Iris pigment epithelial cell (primary cell): ENCODE measurements around the gene FCN3.

Source experiments
- DNase-seq: peaks from one replicate; pipeline ENCODE4 v3.0.0-alpha.2; 2011; ENCODE audit warnings: low read depth

Gene FCN3

DNA sequence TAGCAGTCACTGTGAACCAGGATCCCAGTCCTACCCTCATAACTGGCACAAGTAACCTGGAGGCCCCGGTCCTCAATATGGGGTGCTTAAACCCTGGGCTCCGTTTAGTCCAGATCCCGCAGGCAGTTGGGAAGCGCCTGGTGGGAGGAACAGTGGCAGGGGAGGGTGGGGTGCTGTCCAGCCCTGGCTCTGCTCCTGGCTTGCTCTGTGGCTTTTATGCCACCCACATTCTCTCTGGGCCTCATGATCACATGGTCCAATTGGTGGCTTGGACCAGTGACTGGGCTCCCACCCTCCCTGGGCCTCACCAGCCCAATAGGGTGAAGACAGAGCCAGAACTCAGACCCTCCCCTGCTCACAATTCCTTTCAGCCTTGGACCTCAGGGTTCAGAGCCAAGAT, 5.6 kb upstream of the FCN3 start:
- no peak for DNase-seq

DNA sequence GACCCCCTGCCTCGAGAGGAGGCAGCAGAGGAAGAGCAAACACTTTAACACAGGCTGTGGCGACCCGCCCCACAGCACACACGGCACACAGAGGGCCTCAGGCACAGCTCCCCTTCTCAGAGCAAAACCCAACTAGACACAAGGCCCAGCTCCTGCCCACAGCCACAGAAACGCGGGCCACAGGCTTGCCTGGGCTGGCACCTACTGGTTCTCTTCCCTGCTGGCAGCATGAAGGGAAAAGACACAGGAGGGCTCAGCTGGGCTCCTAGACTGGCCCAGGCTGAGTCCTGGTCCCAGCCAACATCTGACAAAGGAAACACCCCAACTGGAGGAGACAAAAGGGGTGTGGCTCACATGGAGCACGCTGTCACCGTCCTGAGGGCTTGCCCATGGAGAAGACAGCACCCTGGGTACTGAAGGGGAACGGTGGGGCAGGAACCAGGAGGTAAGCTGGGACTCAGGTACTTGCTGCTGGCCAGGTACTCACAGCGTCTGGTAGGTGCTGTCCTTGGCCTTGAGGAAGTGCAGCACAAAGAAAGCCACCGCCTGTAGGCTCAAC, 5.0 kb upstream of the FCN3 start:
- DNase-seq = no peak

DNA sequence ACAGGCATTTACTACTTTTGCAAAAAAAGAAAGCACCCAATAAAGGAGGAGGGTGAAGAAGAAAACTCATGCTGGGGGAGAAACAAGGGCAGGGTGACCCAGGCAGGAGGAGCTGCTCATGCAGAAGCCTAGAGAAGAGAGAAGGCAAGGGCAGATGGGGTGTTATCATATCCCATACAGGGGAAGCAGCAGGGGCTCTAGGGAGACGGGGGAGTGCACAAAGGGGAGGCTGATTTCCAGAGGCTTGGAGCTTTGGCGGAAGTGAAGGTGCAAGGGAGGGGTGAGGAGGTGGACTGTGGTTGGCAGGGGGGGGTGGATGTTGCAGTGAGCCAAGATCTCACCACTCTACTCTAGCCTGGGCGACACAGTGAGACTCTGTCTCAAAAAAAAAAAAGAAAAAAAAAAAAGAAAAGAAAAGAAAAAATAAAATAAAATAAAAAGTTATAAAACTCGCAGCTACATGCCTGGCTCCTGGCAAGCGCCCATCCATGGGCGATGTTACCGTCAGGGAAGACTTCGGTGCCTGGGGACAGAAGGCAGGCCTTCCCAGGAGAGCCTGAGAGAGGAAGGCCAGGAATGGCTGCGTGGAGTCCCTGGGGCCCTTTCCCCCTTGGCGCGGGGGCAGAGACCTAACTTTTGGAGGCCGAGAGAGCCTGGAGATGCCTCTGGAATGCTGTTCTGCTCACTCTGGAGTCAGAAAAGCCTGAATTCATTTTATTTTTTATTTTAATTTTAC, 3.3 kb upstream of the FCN3 start:
- DNase-seq = no peak

DNA sequence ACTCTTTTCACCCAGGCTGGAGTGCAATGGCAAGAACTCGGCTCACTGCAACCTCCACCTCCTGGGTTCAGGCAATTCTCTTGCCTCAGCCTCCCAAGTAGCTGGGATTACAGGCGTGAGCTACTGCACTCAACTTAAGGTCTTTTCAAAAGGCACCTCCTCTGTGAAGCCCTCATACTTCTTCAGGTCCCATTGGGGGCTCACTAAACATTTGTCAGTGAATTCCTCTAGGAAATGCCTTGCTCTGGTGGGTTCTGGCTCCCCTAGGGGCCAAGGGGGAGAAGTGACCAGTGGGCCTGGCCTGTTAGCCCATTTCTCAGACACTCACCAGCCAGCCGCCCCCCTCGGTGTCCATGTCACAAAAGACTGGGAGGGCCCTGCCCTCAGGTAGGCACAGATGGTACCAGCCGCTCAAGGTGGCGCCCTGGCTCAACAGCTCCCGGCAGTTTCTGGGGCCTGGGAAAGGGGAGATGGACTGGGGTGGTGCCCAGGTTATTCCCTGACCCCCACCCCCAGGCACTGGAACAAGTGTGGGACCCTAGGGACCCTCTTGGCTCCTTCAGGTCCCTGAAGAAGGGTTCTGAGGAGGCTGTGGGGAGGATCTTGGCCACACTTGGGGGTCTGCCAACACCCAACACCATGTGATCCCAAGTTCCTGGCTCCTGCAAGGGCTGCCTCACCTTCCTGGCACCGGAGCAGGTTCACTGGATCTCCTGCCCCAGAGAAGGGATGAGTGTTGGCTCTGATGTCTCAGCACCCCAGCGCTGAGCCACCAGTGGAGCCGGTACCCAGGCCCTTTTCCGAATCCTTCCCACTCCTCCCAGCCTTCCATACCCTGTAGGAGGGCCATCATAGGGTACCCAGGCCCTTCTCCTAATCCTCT, 1.6 kb downstream of the FCN3 start:
- no peak for DNase-seq

DNA sequence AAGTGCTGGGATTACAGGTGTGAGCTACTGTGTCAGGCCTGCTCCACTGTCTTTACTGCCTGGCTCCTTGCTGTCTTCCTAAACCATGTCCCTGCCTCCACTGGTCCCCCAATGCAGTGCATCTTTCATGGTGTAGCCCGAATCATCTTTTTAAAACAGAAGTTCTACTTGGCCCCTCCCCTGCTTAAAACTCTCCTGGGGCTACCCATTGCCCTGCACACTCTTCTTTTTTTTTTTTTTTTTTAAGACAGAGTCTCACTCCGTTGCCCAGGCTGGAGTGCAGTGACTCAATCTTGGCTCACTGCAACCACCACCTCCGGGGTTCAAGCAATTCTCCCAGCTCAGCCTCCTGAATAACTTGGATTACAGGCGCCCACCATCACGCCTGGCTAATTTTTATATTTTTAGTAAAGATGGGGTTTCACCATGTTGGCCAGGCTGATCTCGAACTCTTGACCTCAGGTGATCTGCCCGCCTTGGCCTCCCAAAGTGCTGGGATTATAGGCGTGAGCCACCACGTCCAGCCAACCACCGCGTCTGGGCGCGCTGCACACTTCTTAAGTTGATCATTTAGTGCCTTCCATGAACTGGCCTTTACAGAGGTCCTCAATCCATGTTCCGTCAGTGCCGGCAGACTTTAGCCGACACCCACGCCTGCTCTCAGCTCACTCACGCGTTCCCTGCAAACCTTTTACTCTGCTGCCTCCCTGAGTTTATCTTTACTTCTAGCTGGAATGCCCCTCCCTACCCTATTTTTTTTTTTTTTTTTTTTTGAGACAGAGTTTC, 2.4 kb downstream of the FCN3 start:
- no peak for DNase-seq

DNA sequence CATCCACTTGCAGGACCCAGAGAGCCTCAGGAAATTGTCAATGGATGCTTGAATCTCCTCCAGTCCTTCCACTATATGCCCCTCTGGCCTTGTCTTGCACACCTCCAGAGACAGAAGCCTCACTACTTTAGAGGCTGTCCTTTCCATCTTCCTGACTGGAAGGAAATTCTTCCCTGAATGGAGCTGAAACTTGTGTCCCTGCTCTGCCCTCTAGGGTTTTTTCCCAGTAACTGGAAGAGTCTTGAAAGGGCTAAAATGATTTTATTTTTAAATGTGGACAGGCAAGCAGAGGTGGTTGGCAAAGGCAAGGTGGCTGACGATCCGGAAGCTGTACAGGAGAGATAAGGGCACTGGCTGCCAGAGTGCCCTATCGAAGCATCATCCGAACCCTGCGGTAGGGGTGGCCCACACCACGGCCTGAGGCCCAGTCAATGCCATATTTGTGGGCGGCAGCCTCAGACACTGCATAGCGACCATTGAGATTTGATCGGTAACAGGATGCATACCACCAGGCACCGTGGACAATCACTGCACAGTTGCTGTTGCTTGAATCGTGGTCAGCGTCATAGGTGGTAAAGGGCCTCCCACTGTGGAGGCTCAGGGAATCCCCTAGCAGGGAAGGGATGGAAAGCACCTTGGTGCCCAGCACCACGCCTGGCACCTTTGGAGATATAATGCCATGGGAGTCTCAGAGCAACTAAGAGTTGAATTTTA, 5.6 kb downstream of the FCN3 start:
- DNase-seq = peak; percentile 33

DNA sequence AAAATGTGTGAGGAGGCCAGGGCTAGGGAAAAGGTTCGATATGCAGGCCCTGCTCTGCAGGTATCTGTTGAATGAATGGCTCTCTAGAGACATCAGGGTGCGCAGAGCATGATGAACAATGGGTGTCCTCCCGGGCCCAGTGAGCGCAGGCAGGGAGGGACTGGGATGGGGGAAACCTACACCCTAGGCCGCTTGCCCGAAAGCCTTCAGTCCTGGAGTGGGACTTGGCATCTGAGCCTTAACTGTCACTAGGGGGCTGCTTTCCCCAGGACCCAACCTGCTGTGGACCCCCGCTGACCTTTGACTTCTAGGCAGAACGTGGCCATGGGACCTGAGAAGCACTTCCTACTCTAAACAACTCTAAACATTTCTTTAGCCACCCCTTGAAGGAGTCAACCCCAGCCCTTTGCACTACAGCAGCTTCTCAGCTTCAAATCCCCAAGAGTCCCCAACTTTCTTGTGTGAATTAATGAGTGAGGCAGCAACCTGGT, 7.4 kb downstream of the FCN3 start:
- DNase-seq = no peak

DNA sequence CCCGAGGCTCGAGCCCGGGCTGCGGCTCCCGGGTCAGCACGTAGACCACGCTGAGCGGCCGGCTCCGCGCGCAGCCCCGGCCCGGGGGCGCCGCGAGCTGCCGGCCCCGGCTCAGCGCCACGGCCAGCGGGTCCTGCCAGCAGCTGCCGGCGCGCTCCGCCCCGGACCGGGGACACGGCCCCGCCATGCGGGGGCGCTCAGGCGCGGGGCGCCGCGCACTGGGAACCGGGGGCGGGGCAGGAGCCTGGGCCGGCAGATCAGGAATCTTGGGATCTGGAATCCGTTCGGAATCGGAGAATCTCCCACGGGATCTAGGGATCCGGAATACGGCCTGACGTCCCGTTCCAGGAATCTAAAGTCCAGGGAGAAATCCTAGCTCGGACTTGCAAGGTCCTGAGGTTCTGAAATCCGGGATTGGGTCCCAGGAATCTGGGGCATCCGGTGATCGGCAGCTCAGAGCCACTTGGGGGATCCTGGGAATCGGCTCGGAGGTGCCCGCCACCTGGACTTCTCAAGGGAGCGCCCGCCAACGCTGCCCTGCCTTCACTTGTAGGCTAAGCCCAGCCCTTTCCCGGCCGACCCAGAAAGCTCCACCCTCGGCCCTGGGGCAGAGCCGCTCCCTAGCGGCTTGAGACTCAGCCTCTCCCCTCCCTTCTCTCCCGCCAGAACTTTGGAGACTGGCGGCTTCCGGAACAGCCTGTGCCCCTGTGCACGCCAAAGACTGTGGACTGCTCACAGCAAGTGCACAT, 8.0 kb downstream of the FCN3 start, which contains the start of gene MAP3K6:
Gene MAP3K6 (minus strand): TSS at position 551 of the 749 bp plus-strand sequence. CDS start 364 bp downstream, at position 187.
- peak; percentile 74 for DNase-seq

DNA sequence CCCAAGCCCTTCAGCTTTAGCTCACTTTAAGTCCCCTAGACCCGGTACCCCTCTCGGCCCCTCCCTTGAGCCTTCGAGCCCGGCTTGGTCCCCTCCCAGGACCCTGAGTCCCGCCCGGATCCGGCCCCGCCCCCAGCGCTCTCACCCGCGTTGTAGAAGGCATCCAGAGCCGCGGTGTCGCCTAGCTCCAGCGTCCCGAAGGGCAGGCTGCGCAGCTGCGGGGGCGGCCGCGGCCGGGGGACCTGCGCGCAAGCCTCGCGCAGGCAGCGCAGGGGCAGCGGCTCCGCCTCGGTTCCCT, 8.6 kb downstream of the FCN3 start:
- DNase-seq = peak; percentile 61

DNA sequence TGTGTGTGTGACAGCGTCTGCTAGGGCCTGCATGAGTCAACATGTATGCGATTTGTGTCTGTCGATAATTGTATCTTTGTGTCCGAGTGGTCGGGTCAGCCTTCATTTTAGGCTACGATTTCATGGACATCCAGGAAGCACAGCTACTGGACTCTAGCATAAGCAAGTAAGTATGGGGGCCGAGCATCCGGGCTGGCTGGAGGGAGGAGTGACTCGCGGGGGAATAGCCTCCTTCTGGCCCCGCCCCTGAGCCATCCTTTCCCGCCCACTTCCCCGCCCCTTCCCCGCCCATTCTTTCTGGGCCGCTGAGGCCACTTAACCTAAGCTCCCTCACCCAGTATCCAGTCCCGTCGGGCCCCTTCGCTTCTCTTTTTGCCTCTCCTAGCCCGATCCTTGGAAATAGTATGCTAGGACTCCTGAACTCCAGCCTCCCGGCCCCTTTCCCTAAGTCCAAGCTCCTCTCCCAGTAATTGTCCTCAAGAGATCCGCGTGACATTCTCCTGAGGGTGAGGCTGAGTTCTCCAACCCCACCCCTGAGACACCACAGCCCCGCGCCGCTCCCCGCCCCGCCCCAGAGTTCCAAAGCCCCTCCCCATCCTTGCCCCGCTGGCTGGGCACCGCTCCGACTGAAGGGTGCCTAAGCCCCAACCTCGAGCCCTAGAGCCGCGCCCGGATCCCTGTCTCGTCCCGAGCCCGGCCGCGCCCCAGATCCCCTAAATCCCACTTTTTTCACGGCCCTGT, 9.1 kb downstream of the FCN3 start:
- DNase-seq = peak; percentile 90

DNA sequence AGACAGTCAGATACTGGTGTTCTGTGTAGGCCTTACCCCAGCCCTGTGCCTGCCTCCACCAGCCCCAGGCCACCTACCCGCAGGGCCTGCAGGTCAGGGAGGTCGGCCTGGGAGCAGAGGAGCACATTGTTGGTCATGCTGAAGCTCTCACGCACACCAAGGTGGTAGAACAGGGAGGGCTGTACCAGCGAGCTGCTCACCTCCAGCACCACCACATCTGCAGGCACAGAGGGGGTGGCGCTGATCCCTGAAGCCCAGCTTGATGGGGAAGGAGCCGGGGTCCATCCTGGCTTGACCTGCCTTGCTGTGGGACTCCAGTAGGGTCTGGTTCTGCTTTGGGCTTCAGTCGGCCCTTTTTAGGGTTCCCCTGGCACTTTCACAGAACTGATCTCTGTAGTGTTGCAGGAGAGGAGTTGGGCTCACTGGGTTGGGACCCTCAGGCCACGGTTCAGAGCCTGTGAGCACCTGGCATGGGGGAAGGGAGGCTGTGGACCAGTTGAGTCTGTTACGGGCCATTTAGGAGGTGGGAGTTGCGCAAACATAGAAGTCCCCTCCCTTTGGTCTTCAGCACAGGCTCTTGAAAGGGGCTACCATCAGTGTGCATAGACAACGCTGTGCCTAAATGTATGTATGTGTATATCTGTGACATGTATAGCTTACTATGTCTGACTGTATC, 9.8 kb downstream of the FCN3 start:
- DNase-seq = no peak

DNA sequence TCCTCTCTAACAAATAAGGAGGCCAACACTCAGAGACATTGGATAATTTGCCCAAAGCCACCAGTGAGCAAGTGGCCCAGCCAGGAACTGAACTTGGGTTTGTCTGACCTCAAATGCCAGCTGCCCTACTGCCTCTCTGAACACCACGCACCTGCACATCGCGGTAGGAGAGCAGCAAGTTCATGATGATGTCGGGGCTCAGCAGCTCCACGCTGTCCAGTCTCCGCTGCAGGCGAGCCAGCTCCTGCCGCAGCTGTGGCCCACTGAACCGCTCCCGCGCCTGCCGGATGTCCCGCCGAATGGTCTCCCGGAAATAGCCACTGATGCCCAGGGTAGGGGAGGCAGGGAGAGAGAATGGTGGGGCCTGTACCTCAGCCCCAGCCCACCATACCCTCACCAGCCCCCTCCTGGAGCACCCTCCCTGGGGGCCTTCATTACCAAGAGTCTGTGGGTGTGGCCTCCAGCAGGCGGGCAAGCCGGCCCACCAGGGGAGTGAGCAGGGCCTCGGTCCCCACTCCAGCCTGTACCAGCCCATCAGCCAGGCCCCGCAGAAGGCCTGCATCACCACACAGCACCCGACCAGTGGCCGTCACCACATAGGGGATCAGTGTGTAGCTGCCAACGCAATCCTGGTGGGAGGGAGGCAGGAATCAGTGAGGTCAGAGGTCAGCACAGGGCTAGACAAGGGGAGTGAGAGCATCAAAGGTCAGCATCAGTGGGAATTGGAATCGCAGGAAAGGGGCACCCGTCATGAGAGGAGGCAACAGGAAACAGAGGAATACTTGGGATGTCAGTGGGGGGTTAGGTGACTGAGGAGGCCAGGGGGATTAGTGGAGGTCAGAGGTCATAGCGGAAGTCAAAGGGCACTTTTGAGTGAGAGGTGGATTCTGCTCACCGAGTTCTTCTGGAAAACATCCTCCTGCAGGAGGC, 10.6 kb downstream of the FCN3 start:
- DNase-seq = no peak

DNA sequence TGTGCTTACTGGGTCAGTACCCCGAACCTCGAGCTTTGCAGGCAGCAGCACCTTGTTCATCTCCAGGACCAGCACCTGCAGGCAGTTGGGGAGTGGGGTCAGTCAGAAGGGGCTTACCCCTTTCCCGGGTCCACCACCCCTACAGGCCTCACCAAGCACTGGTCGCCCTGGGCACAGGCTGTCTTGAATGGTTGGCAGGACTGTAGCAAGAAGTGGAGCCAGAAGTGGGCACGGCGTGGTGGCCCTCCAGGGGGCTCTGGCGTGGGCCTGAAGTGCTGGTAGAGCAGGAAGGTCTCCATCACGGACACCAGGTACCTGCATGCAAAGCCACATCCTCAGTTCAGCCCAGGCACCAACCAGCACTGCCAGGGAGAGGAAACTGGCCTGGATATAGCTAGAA, 13.1 kb downstream of the FCN3 start:
- no peak for DNase-seq

DNA sequence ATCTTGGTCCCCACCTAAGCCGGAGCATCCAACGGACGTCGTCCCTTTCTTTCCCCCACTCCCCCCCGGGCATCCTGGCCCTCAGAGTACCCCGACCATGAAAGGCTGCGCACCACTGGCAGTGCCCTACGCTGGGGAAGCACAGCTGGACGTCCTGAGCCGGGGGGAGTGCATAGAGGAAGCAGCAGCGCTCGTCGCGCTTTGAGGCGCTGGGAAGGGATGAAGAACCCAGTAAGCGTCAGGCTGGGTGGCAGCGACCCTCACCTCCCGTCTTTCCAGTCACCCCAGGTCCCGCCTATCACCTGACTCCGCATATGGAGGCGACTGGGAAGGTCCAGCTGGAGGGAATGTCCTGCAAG, 13.6 kb downstream of the FCN3 start:
- no peak for DNase-seq

DNA sequence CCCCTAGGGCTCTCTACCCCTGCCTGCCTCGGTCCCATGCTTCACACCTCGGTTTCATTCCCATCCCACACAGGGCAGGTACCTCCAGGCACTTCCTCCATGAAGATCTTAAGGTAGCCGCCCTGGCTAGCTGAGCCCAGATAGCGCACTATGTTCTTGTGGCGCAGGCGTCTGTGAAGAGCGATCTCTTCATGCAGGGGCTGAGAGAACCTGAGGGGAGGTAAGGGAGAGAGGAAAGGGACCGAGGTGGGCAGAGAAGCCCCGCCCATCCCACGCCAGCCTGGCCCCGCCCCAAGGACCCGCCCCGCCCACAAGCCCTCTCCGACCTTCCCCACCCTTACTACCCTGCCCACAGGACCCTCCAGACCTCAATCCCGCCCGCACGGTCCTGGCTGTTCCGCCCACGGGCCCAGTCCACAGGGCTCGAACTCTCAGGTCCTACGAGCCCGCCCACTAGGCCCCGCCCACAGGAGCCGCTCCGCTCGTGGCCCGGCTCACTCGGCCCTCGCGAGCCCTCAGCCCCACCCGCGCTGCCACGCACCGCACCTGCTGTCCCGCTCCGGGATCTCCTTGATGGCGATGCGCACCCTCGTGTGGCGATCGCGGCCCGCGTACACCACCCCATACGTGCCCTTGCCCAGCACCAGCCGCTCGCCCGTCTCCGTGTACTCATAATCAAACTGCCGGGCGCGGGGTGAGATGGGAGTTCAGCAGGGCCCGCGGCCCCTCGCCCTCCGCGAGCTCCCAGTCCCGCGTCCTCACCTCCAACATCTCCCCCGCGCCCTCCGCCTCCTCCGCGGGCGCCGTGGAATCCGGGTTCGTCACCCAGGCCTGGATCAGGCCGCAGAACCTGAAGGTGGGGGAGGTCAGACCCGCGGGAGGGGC, 14.2 kb downstream of the FCN3 start:
- no peak for DNase-seq

DNA sequence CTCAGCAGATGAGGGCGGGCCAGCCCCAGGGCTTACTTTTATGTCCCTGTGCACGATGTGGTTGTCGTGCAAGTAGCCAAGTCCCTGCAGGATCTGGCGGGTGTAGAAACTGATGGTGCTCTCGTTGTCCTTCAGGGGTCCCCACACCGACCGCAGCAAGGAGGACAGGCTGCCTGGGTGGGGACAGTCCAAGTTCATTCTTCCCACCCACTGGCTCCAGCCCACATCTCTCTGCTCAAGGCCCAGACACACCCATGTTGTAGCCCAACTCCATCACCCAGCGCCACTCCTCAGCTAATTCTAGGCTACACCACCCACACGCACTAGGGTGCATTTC, 14.8 kb downstream of the FCN3 start:
- DNase-seq = no peak

DNA sequence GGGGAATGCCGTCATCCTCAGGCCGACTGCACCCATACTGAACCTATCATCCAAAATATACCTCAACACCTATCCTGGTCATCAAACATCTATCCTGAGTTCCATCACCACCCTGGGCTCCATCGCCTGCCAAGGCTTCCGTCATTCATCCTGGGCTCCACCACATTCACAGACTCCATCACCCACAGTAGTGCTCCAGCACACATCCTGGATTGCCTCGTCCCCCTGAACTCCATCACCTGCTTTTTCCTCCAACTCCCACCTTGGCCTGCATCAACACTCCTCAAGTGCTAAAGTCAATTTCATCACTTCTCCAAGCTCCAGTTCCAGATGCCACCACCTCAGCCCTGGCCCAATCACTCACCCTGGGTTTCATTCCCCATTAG, 15.7 kb downstream of the FCN3 start:
- DNase-seq = no peak
